Left lung (tissue), 10 donors: ENCODE data around the gene RASL10A. TPM values are rescaled to one million over a fixed set of nuclear protein-coding genes. Genes with fewer than 3 reads are reported as not detected.

ENCODE experiments used
- ATAC-seq: fragments of 200-7000 bp; cut with Tn5 transposase; one replicate; pipeline ENCODE4 v1.9.1; 2020; ENCODE audit warnings: moderate library complexity
- DNase-seq, 4 donors: peaks; one replicate each; pipeline ENCODE4 v3.0.0-alpha.2; 2013 to 2020
- H3K27ac ChIP-seq, 2 donors: fragments of 200-600 bp; sonication (generic) in 1 of 2; one replicate each; pipeline versions ENCODE4 v1.5.0 to v1.8.0; 2020 to 2021
- H3K27me3 ChIP-seq, 2 donors: fragments of 200-600 bp; sonication (generic) in 1 of 2; one replicate each; pipeline versions ENCODE4 v1.5.0 to v1.8.0; 2020 to 2021
- H3K36me3 ChIP-seq, 2 donors: fragments of 200-600 bp; sonication (generic) in 1 of 2; one replicate each; pipeline versions ENCODE4 v1.5.0 to v1.8.0; 2020 to 2021
- H3K4me1 ChIP-seq, 2 donors: fragments of 200-600 bp; one replicate each; pipeline ENCODE4 v1.8.0; 2021
- H3K4me3 ChIP-seq, 2 donors: fragments of 200-600 bp; sonication (generic) in 1 of 2; one replicate each; pipeline versions ENCODE4 v1.5.0 to v1.8.0; 2020 to 2021; ENCODE audit warnings: mild to moderate bottlenecking in 1 of 2
- H3K9me3 ChIP-seq, 2 donors: fragments of 200-600 bp; sonication (generic) in 1 of 2; one replicate each; pipeline versions ENCODE4 v1.5.0 to v1.8.0; 2020 to 2021
- CTCF ChIP-seq, 2 donors: fragments of 200-600 bp; sonication (generic) in 1 of 2; IDR thresholded peaks; one replicate each; pipeline versions ENCODE4 v1.5.0 to v1.8.0; 2021; ENCODE audit warnings: antibody characterized with exemption in 2 of 2
- intact Hi-C, 2 donors: fragments of 100-400 bp; cut with DNase I; formaldehyde crosslinking; loops; one replicate each; pipeline versions ENCODE4 v1.11.2 to v1.14.2; 2022
- polyA plus RNA-seq, 6 donors: library from polyadenylated mRNA; unstranded; fragments of 120-200 nt; gene quantifications; one replicate each; pipeline ENCODE4 v1.2.1, GENCODE V29; 2013; ENCODE audit not compliant: insufficient read length in 6 of 6
- total RNA-seq, 2 donors: library from RNA; stranded (reverse); fragmentation: NEBNext Ultra II Directional; extraction: Animal tissue kit (Norgen Biotek cat#: 25700); gene quantifications; one replicate each; pipeline ENCODE4 v1.2.1, GENCODE V29; 2021
- donor health status: DM: no; HTN: yes; CAD: no.
- donor health status: DM: no; HTN: no; CAD: no.

The RASL10A gene
- total and polyA plus RNA-seq, 8 donors, result 0.21 to 1.8 (median 0.52) TPM; not detected in 1

DNA sequence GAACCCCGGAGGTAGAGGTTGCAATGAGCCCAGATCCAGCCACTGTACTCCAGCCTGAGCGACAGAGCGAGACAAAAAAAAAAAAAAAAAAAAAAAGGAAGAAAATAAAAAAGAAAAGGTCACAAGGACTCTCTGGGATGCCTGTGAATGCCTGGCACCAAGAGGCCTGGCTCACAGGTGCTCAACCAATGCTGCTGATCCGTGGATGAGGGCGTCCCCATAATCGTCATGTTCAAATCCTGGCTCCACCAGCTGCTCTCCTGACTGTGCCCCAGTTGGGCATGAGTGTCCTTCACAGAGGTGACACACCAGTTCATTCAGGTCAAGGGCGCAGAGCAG is 9.7 kb downstream of the RASL10A start:
- no peak for ATAC-seq
- H3K4me1 ChIP-seq, result peaks cover 37 to 61% of the 10 kb centered on the region in 2 donors
- peak overlapping the region in 1 of 2 donors; percentile 74 for H3K4me3 ChIP-seq

DNA sequence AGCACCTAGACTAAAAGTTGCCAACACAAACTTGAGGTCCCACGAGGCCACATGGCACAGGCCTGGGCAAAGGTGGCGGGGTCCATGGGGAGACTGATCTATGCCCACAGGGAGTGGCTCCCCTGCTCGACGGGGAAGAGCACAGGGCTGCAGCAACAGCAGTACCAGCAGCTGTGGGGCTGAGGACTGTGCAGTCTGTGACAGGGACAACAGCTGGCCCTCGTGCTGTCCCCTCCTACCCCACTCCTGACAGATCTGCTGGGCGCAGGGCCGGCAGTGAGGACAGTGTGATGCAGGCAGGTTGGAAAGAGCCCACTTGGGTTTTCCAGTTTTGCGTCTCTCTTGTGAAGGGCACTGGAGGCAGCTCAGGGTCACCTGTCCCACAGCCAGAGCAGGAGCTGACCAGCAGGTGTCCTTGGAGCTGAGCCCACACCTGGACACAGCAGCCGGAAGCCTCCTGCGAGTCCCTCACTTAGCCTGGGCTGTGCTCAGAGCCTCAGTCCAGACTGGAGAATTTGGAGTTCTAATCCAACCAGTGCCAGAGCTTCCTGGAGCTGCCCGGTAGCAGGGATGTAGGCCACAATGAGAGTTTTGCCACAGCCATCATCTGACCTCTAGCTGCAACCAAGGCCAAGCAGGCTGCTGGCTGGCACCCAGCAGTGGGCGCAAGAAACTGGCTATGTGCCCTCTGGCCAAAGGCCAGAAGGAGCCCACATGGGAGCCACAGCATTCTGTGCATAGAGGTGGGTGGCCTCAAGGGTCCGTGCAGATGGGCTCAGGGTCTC is 12.6 kb downstream of the RASL10A start:
- H3K4me3 ChIP-seq, result no peak overlapping the region
- peaks cover 11 to 44% of the 10 kb centered on the region in 2 donors for H3K36me3 ChIP-seq
- ATAC-seq (no peak), DNase-seq (no peak)
- intact Hi-C loops, result no loop called here
- no peak for TF ChIP-seq CTCF (IDR thresholded peaks at IDR 0.05)
- H3K27ac ChIP-seq, result peak overlapping the region in 1 of 2 donors; percentile 25
- H3K27me3 ChIP-seq, result peaks cover 0 to 29% of the 10 kb centered on the region in 2 donors
- H3K4me1 ChIP-seq, result peaks cover 10 to 32% of the 10 kb centered on the region in 2 donors
- H3K9me3 ChIP-seq, result no peaks in the 10 kb centered on the region

More for the DNA sequence above, 9.7 kb downstream of the RASL10A start:
- intact Hi-C loops, result no loop called here
- TF ChIP-seq CTCF (IDR thresholded peaks at IDR 0.05), result no peak
- Histone ChIP-seq H3K27me3 (peaks cover 0 to 29% of the 10 kb centered on the region in 2 donors), H3K9me3 (no peaks in the 10 kb centered on the region), H3K27ac (peak overlapping the region; percentile 83 to 86), H3K36me3 (peaks cover 0 to 14% of the 10 kb centered on the region in 2 donors)
- DNase-seq, result no peak

GRCh38 chr22:29302402-29302680 is 13.2 kb downstream of the RASL10A start:
- Histone ChIP-seq H3K9me3 (no peaks in the 10 kb centered on the region), H3K4me1 (peaks cover 8 to 26% of the 10 kb centered on the region in 2 donors), H3K27ac (no peak overlapping the region), H3K4me3 (no peak overlapping the region), H3K27me3 (peaks cover 0 to 25% of the 10 kb centered on the region in 2 donors), H3K36me3 (peaks cover 13 to 49% of the 10 kb centered on the region in 2 donors)
- no peak for TF ChIP-seq CTCF (IDR thresholded peaks at IDR 0.05)
- DNase-seq (no peak), ATAC-seq (no peak)
- intact Hi-C loops, result no loop called here

GRCh38 chr22:29301716-29302401 is 13.6 kb downstream of the RASL10A start:
- intact Hi-C loops, result no loop called here
- H3K36me3 ChIP-seq, result peaks cover 15 to 54% of the 10 kb centered on the region in 2 donors
- no peak for DNase-seq
- peaks cover 8 to 22% of the 10 kb centered on the region in 2 donors for H3K4me1 ChIP-seq
- H3K4me3 ChIP-seq, result no peak overlapping the region
- H3K27ac ChIP-seq, result no peak overlapping the region
- peaks cover 0 to 21% of the 10 kb centered on the region in 2 donors for H3K27me3 ChIP-seq
- TF ChIP-seq CTCF (IDR thresholded peaks at IDR 0.05), result no peak
- no peaks in the 10 kb centered on the region for H3K9me3 ChIP-seq
- ATAC-seq, result no peak

GRCh38 chr22:29300807-29301601 is 14.5 kb downstream of the RASL10A start:
- peaks cover 0 to 12% of the 10 kb centered on the region in 2 donors for H3K27me3 ChIP-seq
- H3K4me3 ChIP-seq, result no peak overlapping the region
- H3K27ac ChIP-seq, result no peak overlapping the region
- intact Hi-C loops, result no loop called here
- H3K4me1 ChIP-seq, result peaks cover 8 to 13% of the 10 kb centered on the region in 2 donors
- TF ChIP-seq CTCF (IDR thresholded peaks at IDR 0.05), result no peak
- no peak for ATAC-seq
- H3K9me3 ChIP-seq, result no peaks in the 10 kb centered on the region
- H3K36me3 ChIP-seq, result peaks cover 20 to 62% of the 10 kb centered on the region in 2 donors
- DNase-seq, result no peak
